ENCODE data around the gene NT5C1B. TPM values are rescaled to one million over a fixed set of nuclear protein-coding genes. Genes with fewer than 3 reads are reported as not detected.
A peak's percentile ranks its signal among the peaks of the same experiment; 100 is the strongest.
"Not testable (repeated sequence)": the region's sequence is repeated elsewhere in the genome, so short reads cannot be mapped to it uniquely, and the experiment has no call there.

NT5C1B gene
- not detected in 2 replicates for total RNA-seq

- H2AFZ ChIP-seq (ENCODE audit: low read length) = no peak within 1 kb of the TSS
- no peaks in the 10 kb centered on the region for H4K20me1 ChIP-seq (ENCODE audit: insufficient read depth, low read length)
- no peaks in the 10 kb centered on the region for H3K9me3 ChIP-seq (ENCODE audit: low read depth, low read length)
- no peak for TF ChIP-seq CTCF (IDR thresholded peaks at IDR 0.05; ENCODE audit: extremely low read depth, low read depth, low read length)
- no peaks in the 10 kb centered on the region for H3K36me3 ChIP-seq (ENCODE audit: insufficient read depth, low read length)
- no peaks in the 10 kb centered on the region for H3K79me2 ChIP-seq (ENCODE audit: insufficient read depth, low read length)
- H3K4me2 ChIP-seq (ENCODE audit: insufficient read depth, low read length) = no peak within 1 kb of the TSS
- no peak within 1 kb of the TSS for H3K27ac ChIP-seq (ENCODE audit: low read depth, low read length)
- H3K27me3 ChIP-seq (ENCODE audit: insufficient read depth, low read length) = no peaks in the 10 kb centered on the region
- no peak within 1 kb of the TSS for H3K4me3 ChIP-seq (ENCODE audit: insufficient read depth, low read length)
- H3K4me1 ChIP-seq (ENCODE audit: insufficient read depth, low read length) = peaks cover 27% of the 10 kb centered on the region
- DNase-seq (ENCODE audit: insufficient read length, low spot score, missing footprints) = no peak
Measured at GRCh38 chr2:18589354-18589753, at the start of gene NT5C1B. Gene NT5C1B (minus strand): TSS chr2:18589569. CDS start chr2:18589468, 101 bp downstream.

DNA sequence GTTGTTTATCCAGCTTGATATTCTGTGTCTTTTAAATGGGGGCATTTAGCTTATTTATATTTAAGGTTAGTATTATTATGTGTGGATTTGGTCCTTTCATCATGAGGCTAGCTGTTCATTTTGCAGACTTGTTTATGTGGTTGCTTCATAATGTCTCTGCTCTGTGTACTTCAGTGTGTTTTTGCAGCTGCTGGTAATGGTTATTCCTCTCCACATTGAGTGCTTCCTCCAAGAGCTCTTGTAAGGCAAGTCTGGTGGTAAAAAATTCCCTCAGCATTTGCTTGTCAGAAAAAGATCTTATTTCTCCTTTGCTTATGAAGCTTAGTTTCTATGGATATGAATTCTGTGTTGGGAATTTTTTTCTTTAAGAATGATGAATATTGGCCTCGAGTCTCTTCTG lies 47.8 kb upstream of the NT5C1B start:
- no peaks in the 10 kb centered on the region for H3K79me2 ChIP-seq (ENCODE audit: insufficient read depth, low read length)
- H3K4me2 ChIP-seq (ENCODE audit: insufficient read depth, low read length) = no peak overlapping the region
- no peak for DNase-seq (ENCODE audit: insufficient read length, low spot score, missing footprints)
- H3K27me3 ChIP-seq (ENCODE audit: insufficient read depth, low read length) = no peaks in the 10 kb centered on the region
- H3K4me3 ChIP-seq (ENCODE audit: insufficient read depth, low read length) = no peak overlapping the region
- peaks cover 2% of the 10 kb centered on the region for H3K9me3 ChIP-seq (ENCODE audit: low read depth, low read length)
- no peaks in the 10 kb centered on the region for H3K4me1 ChIP-seq (ENCODE audit: insufficient read depth, low read length)
- no peaks in the 10 kb centered on the region for H3K36me3 ChIP-seq (ENCODE audit: insufficient read depth, low read length)
- no peak for TF ChIP-seq CTCF (IDR thresholded peaks at IDR 0.05; ENCODE audit: extremely low read depth, low read depth, low read length)
- H3K27ac ChIP-seq (ENCODE audit: low read depth, low read length) = no peak overlapping the region
- H2AFZ ChIP-seq (ENCODE audit: low read length) = no peak overlapping the region
- no peaks in the 10 kb centered on the region for H4K20me1 ChIP-seq (ENCODE audit: insufficient read depth, low read length)

GRCh38 chr2:18632699-18633098 lies 43.3 kb upstream of the NT5C1B start:
- H4K20me1 ChIP-seq (ENCODE audit: insufficient read depth, low read length); H3K27me3 ChIP-seq (ENCODE audit: insufficient read depth, low read length); H3K4me2 ChIP-seq (ENCODE audit: insufficient read depth, low read length); H3K27ac ChIP-seq (ENCODE audit: low read depth, low read length); H2AFZ ChIP-seq (ENCODE audit: low read length); H3K4me3 ChIP-seq (ENCODE audit: insufficient read depth, low read length); H3K79me2 ChIP-seq (ENCODE audit: insufficient read depth, low read length); DNase-seq (ENCODE audit: insufficient read length, low spot score, missing footprints); H3K36me3 ChIP-seq (ENCODE audit: insufficient read depth, low read length); H3K9me3 ChIP-seq (ENCODE audit: low read depth, low read length): not testable (repeated sequence)
- H3K4me1 ChIP-seq (ENCODE audit: insufficient read depth, low read length) = peaks cover 17% of the 10 kb centered on the region

- Histone ChIP-seq H4K20me1 (ENCODE audit: insufficient read depth, low read length) (no peaks in the 10 kb centered on the region), H3K9me3 (ENCODE audit: low read depth, low read length) (no peaks in the 10 kb centered on the region), H2AFZ (ENCODE audit: low read length) (peak overlapping the region; percentile 1), H3K27me3 (ENCODE audit: insufficient read depth, low read length) (no peaks in the 10 kb centered on the region), H3K4me3 (ENCODE audit: insufficient read depth, low read length) (no peak overlapping the region), H3K36me3 (ENCODE audit: insufficient read depth, low read length) (no peaks in the 10 kb centered on the region), H3K4me2 (ENCODE audit: insufficient read depth, low read length) (no peak overlapping the region), H3K79me2 (ENCODE audit: insufficient read depth, low read length) (no peaks in the 10 kb centered on the region), H3K4me1 (ENCODE audit: insufficient read depth, low read length) (peaks cover 33% of the 10 kb centered on the region), H3K27ac (ENCODE audit: low read depth, low read length) (peak overlapping the region; percentile 64)
- DNase-seq (ENCODE audit: insufficient read length, low spot score, missing footprints) = no peak
- TF ChIP-seq CTCF (IDR thresholded peaks at IDR 0.05; ENCODE audit: extremely low read depth, low read depth, low read length) = no peak
Measured at GRCh38 chr2:18630941-18631340, 41.6 kb upstream of the NT5C1B start.

All from osteoblast (primary cell).